Psoas muscle (tissue), 8 donors: ENCODE measurements around the gene PHF21B. TPM values are rescaled to one million over a fixed set of nuclear protein-coding genes. Genes with fewer than 3 reads are reported as not detected.

Source experiments
- ATAC-seq, 4 donors: fragments of 200-7000 bp; cut with Tn5 transposase; one replicate each; pipeline ENCODE4 v1.9.1; 2020; ENCODE audit warnings: moderate library complexity in 3 of 4, mild to moderate bottlenecking in 2 of 4
- DNase-seq, 2 donors: peaks; one replicate each; pipeline ENCODE4 v3.0.0-alpha.2; 2020
- H3K27ac ChIP-seq: fragments of 200-600 bp; one replicate; pipeline ENCODE4 v1.8.0; 2022
- H3K27me3 ChIP-seq, 3 donors: fragments of 200-600 bp in 1 of 3; one replicate each; pipeline versions ENCODE4 v1.6.1 to v1.8.0; 2013 to 2022; ENCODE audit warnings: low read length in 2 of 3, mild to moderate bottlenecking in 2 of 3, moderate library complexity in 1 of 3; ENCODE audit not compliant: insufficient read depth in 3 of 3
- H3K36me3 ChIP-seq, 2 donors: fragments of 200-600 bp in 1 of 2; one replicate each; pipeline versions ENCODE4 v1.6.1 to v1.8.0; 2013 to 2022; ENCODE audit warnings: low read depth in 1 of 2, mild to moderate bottlenecking in 1 of 2, moderate library complexity in 1 of 2; ENCODE audit not compliant: insufficient read depth in 1 of 2
- H3K4me1 ChIP-seq: fragments of 200-600 bp; one replicate; pipeline ENCODE4 v1.8.0; 2022
- H3K4me3 ChIP-seq: fragments of 200-600 bp; one replicate; pipeline ENCODE4 v1.8.0; 2022; ENCODE audit warnings: mild to moderate bottlenecking
- H3K9me3 ChIP-seq: fragments of 200-600 bp; one replicate; pipeline ENCODE4 v1.8.0; 2022
- CTCF ChIP-seq: fragments of 200-600 bp; IDR thresholded peaks from one replicate; pipeline ENCODE4 v1.8.0; 2022; ENCODE audit warnings: antibody characterized with exemption
- WGBS, 3 donors: extraction: QIAGEN DNeasy Blood & Tissue Kit; methylation state at CpG; one replicate each; pipeline versions ENCODE4 v1.1.6 to v1.1.7; 2013; 5-methylcytosine and 5-hydroxymethylcytosine counted together
- intact Hi-C, 2 donors: fragments of 100-400 bp; cut with DNase I; formaldehyde crosslinking; loops; one replicate each; pipeline versions ENCODE4 v1.11.0 to v1.14.2; 2022
- polyA plus RNA-seq, 3 donors: library from polyadenylated mRNA; stranded (reverse); fragments of 200-250 nt; gene quantifications; one replicate each; pipeline ENCODE4 v1.2.3, GENCODE V29; 2013
- total RNA-seq, 4 donors: library from RNA; stranded (reverse); fragmentation: NEBNext Ultra II Directional in 2 of 4; extraction: Animal tissue kit (Norgen Biotek cat#: 25700) in 2 of 4; gene quantifications; one replicate each; pipeline versions ENCODE4 v1.2.1 to v1.2.4, GENCODE V29; 2021 to 2023
- donor health status: healthy with polysubstance abuse.
- donor health status: DM: no; HTN: no; CAD: no; lungs with moderate emphysema.
- donor health status: Bipolar disorder and iron deficiency.
- donor health status: healthy.
- donor health status: DM: yes; HTN: yes; CAD: no.
- donor health status: DM: no; HTN: no; CAD: no.
- donor health status: DM: no; HTN: no; CAD: no.
- donor health status: DM: yes; HTN: yes; CAD: no.

The PHF21B gene
- total and polyA plus RNA-seq, 7 donors, result 0.03 to 0.58 (median 0.16) TPM; not detected in 1

DNA sequence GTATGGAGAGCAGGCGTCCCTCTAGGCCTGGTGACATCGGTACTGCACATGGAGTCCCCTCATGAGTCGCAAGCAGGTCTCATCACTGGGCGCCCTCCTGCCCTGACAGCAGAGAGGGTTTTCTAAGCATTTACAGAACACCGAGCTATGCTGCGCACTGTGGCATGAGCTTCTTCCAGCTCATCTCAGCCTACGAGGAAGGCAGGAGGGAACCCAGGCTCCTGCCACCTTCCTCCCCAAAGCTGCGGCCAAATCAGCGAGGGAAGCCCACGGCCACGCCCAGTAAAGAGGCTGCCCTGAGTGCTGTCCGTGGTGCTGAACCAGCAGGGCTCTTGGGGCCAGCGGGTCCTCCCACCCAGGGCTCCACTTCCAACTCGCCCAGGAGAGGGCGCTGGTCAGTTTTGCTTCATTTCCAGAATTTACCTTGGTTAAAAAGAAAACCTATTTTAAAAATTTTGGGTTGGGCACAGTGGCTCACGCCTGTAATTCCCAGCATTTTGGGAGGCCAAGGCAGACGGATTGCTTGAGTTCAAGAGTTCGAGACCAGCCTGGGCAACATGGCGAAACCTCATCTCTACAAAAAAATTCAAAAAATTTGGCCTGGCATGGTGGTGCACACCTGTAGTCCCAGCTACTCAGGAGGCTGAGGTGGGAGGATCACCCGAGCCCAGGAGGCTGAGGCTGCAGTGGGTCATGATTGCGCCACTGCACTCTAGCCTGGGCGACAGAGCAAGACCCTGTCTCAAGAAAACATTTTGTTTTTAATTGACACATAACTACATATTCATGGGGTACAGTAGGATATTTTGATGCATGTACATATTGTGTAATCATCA lies 34.2 kb downstream of the PHF21B start:
- no peak overlapping the region for H3K4me3 ChIP-seq
- TF ChIP-seq CTCF, result peak; percentile 16
- H3K9me3 ChIP-seq, result no peaks in the 10 kb centered on the region
- no peaks in the 10 kb centered on the region for H3K36me3 ChIP-seq
- 39 to 42% (median 41%) methylated on average over 22 of the region's 22 CpGs for WGBS, 3 donors
- no peaks in the 10 kb centered on the region for H3K4me1 ChIP-seq
- peak in 1 of 4 donors; percentile 42 for ATAC-seq
- no peak overlapping the region for H3K27ac ChIP-seq
- intact Hi-C loops, result no loop called here
- peak; percentile 68 to 75 for DNase-seq
- peaks cover 0 to 12% (median 6%) of the 10 kb centered on the region in 3 donors for H3K27me3 ChIP-seq

GRCh38 chr22:44974454-44974853 lies 35.4 kb downstream of the PHF21B start:
- H3K4me1 ChIP-seq, result no peaks in the 10 kb centered on the region
- 81 to 88% (median 85%) methylated on average over 9 of the region's 9 CpGs for WGBS, 3 donors

DNA sequence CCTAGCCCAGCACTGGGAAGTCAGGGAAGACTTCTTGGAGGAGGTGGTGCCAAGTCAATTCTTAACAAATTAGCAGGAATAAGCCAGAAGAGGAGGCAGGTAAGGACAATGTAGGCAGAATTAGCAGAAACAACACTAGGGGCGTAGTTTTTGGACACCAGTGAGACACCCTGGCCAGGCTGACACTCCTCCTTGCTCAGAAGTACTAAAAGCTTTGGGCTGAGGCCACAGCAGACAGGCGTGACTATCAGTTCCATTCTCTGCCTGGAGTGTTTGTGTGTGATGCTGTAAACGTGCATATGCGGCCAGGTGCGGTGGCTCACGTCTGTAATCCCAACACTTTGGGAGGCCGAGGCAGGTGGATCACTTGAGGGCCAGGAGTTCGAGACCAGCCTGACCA lies 36.0 kb downstream of the PHF21B start:
- H3K36me3 ChIP-seq, result no peaks in the 10 kb centered on the region
- WGBS, 3 donors, result 78 to 87% (median 86%) methylated on average over 8 of the region's 8 CpGs

More at GRCh38 chr22:44974454-44974853, 35.4 kb downstream of the PHF21B start:
- no peak for TF ChIP-seq CTCF
- Histone ChIP-seq H3K4me3 (no peak overlapping the region), H3K36me3 (no peaks in the 10 kb centered on the region), H3K27me3 (peaks cover 0 to 12% (median 8%) of the 10 kb centered on the region in 3 donors), H3K9me3 (no peaks in the 10 kb centered on the region), H3K27ac (no peak overlapping the region)
- DNase-seq, result no peak
- no peak for ATAC-seq
- intact Hi-C loops, result no loop called here

DNA sequence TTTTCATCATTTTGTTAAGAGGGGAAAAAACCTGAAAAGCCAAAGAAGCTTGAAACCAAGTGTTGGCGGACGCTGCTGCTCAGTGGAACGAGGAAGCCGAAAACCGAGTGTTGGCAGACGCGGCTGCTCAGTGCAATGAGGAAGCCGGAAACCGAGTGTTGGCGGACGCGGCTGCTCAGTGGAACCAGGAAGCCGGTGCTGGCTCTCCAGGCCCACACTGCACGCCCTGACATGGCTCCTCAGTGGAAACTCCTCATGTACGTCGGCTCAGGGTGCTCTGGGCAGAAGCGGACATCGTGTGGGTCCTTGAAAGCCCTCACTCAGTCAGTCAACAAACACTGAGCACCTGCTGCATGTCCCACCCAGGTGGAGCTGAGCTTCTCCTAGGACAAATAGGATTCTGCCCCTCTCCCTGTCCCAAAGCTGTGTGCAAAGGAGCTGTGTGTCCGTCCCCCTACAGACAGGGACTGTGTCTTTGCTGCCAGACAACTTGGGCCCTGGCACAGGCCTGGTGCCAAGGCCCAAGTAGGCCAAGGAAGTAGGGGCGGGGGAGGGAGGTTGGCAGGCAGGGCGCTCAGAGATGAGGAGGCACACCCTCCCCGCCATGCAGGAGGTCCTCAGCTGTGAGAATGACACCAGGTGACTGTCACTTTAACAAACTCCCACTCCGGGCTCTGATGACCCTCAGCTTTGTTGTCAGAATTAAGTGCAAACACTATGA lies 37.3 kb downstream of the PHF21B start:
- no peaks in the 10 kb centered on the region for H3K9me3 ChIP-seq
- DNase-seq (no peak), ATAC-seq (no peak)
- H3K4me1 ChIP-seq, result no peaks in the 10 kb centered on the region
- 68 to 72% (median 70%) methylated on average over 23 of the region's 23 CpGs for WGBS, 3 donors
- TF ChIP-seq CTCF, result no peak
- H3K36me3 ChIP-seq, result no peaks in the 10 kb centered on the region
- intact Hi-C loops, result no loop called here
- no peak overlapping the region for H3K27ac ChIP-seq
- H3K4me3 ChIP-seq, result no peak overlapping the region
- peaks cover 0 to 12% (median 8%) of the 10 kb centered on the region in 3 donors for H3K27me3 ChIP-seq

More for the DNA sequence above, 36.0 kb downstream of the PHF21B start:
- ATAC-seq (no peak), DNase-seq (no peak)
- intact Hi-C loops, result no loop called here
- Histone ChIP-seq H3K27me3 (peaks cover 0 to 12% (median 8%) of the 10 kb centered on the region in 3 donors), H3K9me3 (no peaks in the 10 kb centered on the region), H3K4me3 (no peak overlapping the region), H3K4me1 (no peaks in the 10 kb centered on the region), H3K27ac (no peak overlapping the region)
- TF ChIP-seq CTCF, result no peak
